Calu3 (cell line): Measurements from ENCODE around the gene RHBDD2. TPM values are rescaled to one million over a fixed set of nuclear protein-coding genes. Genes with fewer than 3 reads are reported as not detected.
A peak's percentile ranks its signal among the peaks of the same experiment; 100 is the strongest.

ENCODE experiments used
- BruUV-seq: library from RNA; stranded (reverse); fragments of 400-500 nt; replicated peaks from 2 replicates; lab custom pipeline; 2021; lab: Mats Ljungman, UMichigan
- CTCF ChIA-PET: fragments of 300-600 bp; sonication (Branson Sonifier 250); formaldehyde crosslinking; loops from one replicate; lab custom pipeline; 2022; ENCODE audit warnings: antibody characterized with exemption; lab: Charles Lee
- DNase-seq: peaks from one replicate; pipeline ENCODE4 v3.0.0; 2022
- H3K27ac Mint-ChIP-seq: one replicate; pipeline ENCODE4 v1.8.0; 2022; ENCODE audit warnings: mixed read lengths; ENCODE audit not compliant: unreplicated experiment
- H3K27me3 Mint-ChIP-seq: one replicate; pipeline ENCODE4 v1.8.0; 2022; ENCODE audit warnings: mixed read lengths; ENCODE audit not compliant: unreplicated experiment
- H3K36me3 Mint-ChIP-seq: one replicate; pipeline ENCODE4 v1.8.0; 2022; ENCODE audit warnings: mild to moderate bottlenecking, moderate library complexity, mixed read lengths; ENCODE audit not compliant: insufficient read depth, unreplicated experiment
- H3K4me1 Mint-ChIP-seq: one replicate; pipeline ENCODE4 v1.8.0; 2022; ENCODE audit warnings: mild to moderate bottlenecking, low read depth, mixed read lengths; ENCODE audit not compliant: unreplicated experiment
- H3K4me3 Mint-ChIP-seq: one replicate; pipeline ENCODE4 v1.8.0; 2022; ENCODE audit warnings: mild to moderate bottlenecking, low read depth, moderate library complexity, mixed read lengths; ENCODE audit not compliant: unreplicated experiment
- H3K9me3 Mint-ChIP-seq: one replicate; pipeline ENCODE4 v1.8.0; 2022; ENCODE audit warnings: low read depth, mixed read lengths; ENCODE audit not compliant: unreplicated experiment
- CTCF ChIP-seq: fragments of 200-600 bp; IDR thresholded peaks from one replicate; pipeline ENCODE4 v1.8.0; 2022; ENCODE audit warnings: antibody characterized with exemption; ENCODE audit not compliant: unreplicated experiment
- intact Hi-C: fragments of 100-400 bp; cut with micrococcal nuclease; formaldehyde crosslinking; loops from one replicate; pipeline ENCODE4 v1.10.0; 2022; ENCODE audit not compliant: unreplicated experiment
- total RNA-seq: library from RNA; stranded (reverse); gene quantifications from 2 replicates; pipeline ENCODE4 v1.2.3, GENCODE V29; 2022

Gene RHBDD2
- total RNA-seq, 1 experiment from 2014 or later, result 35.3 TPM

GRCh38 chr7:75875113-75876080, 3.4 kb upstream of the RHBDD2 start:
- intact Hi-C loops, result no loop called here
- CTCF ChIA-PET, result interaction anchor here (0.6 kb wide), 1 partner anchor 253 kb away, joined by 5 read pairs; no protein-coding TSS in a partner anchor
- Mint-ChIP-seq H3K27me3 (no peaks in the 10 kb centered on the region), H3K36me3 (peaks cover 29% of the 10 kb centered on the region), H3K9me3 (no peaks in the 10 kb centered on the region), H3K4me3 (no peak overlapping the region), H3K27ac (no peak overlapping the region), H3K4me1 (peaks cover 19% of the 10 kb centered on the region)
- DNase-seq, result no peak
- no TSS peak for BruUV-seq
- TF ChIP-seq CTCF, result no peak

- H3K4me3 Mint-ChIP-seq, result no peak overlapping the region
- no peaks in the 10 kb centered on the region for H3K27me3 Mint-ChIP-seq
- intact Hi-C loops, result no loop called here
- BruUV-seq, result no TSS peak
- CTCF ChIA-PET, result no interaction called here
- TF ChIP-seq CTCF, result no peak
- no peak overlapping the region for H3K27ac Mint-ChIP-seq
- peaks cover 29% of the 10 kb centered on the region for H3K36me3 Mint-ChIP-seq
- peaks cover 19% of the 10 kb centered on the region for H3K4me1 Mint-ChIP-seq
- no peaks in the 10 kb centered on the region for H3K9me3 Mint-ChIP-seq
- no peak for DNase-seq
Observed at GRCh38 chr7:75876126-75876881, 2.5 kb upstream of the RHBDD2 start.

DNA sequence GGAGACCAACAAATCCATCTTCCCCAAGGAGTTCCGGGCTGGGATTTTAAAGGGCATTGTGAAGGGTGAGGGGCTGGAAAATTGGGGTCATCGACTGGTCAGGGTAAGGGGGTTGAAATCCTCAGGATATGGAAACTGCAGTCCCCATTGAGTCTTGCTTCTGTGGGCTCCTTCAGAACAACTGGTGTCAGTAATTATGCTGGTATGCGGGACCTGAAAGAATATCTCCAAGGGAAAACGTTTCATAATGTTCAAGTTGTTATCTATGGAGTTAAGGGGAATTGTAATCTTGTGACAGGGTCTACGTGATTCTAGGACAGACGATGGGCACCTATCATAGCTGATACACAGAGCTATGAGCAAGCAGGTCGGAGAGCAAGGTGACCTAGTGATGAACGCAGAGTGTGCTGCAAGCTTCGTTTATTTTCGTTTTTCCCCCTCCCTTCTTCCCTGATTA, 494 bp upstream of the RHBDD2 start:
- Mint-ChIP-seq H3K4me1 (peaks cover 19% of the 10 kb centered on the region), H3K27ac (peak overlapping the region; percentile 92), H3K9me3 (no peaks in the 10 kb centered on the region), H3K4me3 (peak overlapping the region; percentile 98), H3K27me3 (no peaks in the 10 kb centered on the region), H3K36me3 (peaks cover 35% of the 10 kb centered on the region)
- DNase-seq, result no peak
- intact Hi-C loops, result no loop called here
- BruUV-seq, result TSS peak; percentile 55
- CTCF ChIA-PET, result interaction anchor here (0.6 kb wide), 1 partner anchor 14 kb away, joined by 4 read pairs; no protein-coding TSS in a partner anchor
- TF ChIP-seq CTCF, result no peak

DNA sequence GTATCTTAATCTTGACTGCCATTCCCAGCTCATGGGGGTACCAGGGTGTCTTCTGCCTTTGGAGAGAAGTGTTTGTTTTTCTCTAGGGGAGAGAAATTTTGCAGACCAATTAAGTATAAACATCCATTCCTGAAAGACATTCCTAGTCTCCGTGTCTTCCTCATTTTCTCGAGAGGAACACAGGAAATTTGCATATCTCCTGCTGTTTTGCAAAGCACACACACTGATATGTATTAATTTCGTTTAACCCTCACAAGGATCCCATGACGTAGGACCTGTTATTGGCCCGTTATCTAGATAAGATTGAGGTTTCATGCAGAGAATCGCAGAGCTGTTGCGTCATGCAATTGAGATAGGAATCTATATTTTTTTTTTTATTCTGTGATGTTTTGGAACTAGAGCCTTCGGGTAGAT, 944 bp downstream of the RHBDD2 start:
- TSS peak; percentile 69 for BruUV-seq
- no peaks in the 10 kb centered on the region for H3K27me3 Mint-ChIP-seq
- intact Hi-C loops, result no loop called here
- CTCF ChIA-PET, result no interaction called here
- no peak for DNase-seq
- no peaks in the 10 kb centered on the region for H3K9me3 Mint-ChIP-seq
- peaks cover 19% of the 10 kb centered on the region for H3K4me1 Mint-ChIP-seq
- H3K36me3 Mint-ChIP-seq, result peaks cover 45% of the 10 kb centered on the region
- TF ChIP-seq CTCF, result no peak
- peak overlapping the region; percentile 98 for H3K27ac Mint-ChIP-seq
- H3K4me3 Mint-ChIP-seq, result peak overlapping the region; percentile 98
